ENCODE data around the gene GNG13. TPM values are rescaled to one million over a fixed set of nuclear protein-coding genes. Genes with fewer than 3 reads are reported as not detected.

The GNG13 gene
- total RNA-seq, 4 donors from 2014 or later, result not detected

DNA sequence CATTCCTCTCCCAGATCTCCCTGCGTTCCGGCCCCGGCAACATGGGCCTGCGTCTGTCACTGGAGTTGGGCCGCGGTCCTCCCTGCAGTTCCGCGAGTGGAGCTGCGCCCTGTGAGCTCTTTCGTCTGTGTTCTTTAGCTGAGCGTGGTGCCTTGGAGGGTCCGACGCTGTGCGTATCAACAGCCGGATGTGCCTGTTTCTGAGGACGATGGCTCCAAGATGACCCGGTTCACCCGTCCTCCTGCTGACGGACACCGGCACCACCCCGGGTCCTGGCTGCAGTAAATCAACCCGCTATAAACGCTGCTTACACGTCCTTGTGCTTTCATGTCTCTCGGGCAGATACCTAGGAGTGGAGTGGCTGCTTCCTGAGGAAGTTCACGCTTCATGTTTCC lies 44.8 kb upstream of the GNG13 start:
- H3K9me3 ChIP-seq, result no peaks in the 10 kb centered on the region
- 72 to 76% methylated on average over 23 to 26 of the region's 26 CpGs for WGBS, 2 donors
- H3K36me3 ChIP-seq, result no peaks in the 10 kb centered on the region
- no peak for TF ChIP-seq POLR2A (IDR thresholded peaks at IDR 0.05)
- TF ChIP-seq, protein P1, sequence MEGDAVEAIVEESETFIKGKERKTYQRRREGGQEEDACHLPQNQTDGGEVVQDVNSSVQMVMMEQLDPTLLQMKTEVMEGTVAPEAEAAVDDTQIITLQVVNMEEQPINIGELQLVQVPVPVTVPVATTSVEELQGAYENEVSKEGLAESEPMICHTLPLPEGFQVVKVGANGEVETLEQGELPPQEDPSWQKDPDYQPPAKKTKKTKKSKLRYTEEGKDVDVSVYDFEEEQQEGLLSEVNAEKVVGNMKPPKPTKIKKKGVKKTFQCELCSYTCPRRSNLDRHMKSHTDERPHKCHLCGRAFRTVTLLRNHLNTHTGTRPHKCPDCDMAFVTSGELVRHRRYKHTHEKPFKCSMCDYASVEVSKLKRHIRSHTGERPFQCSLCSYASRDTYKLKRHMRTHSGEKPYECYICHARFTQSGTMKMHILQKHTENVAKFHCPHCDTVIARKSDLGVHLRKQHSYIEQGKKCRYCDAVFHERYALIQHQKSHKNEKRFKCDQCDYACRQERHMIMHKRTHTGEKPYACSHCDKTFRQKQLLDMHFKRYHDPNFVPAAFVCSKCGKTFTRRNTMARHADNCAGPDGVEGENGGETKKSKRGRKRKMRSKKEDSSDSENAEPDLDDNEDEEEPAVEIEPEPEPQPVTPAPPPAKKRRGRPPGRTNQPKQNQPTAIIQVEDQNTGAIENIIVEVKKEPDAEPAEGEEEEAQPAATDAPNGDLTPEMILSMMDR (IDR thresholded peaks at IDR 0.05), result no peak
- no peak for TF ChIP-seq EP300 (IDR thresholded peaks at IDR 0.05)
- no peak overlapping the region for H3K4me3 ChIP-seq
- no peak overlapping the region for H3K27ac ChIP-seq
- H3K27me3 ChIP-seq, result peaks cover 0 to 12% of the 10 kb centered on the region in 2 donors
- no peak for DNase-seq (ENCODE audit: low spot score in 2 of 2)
- H3K4me1 ChIP-seq, result no peaks in the 10 kb centered on the region

DNA sequence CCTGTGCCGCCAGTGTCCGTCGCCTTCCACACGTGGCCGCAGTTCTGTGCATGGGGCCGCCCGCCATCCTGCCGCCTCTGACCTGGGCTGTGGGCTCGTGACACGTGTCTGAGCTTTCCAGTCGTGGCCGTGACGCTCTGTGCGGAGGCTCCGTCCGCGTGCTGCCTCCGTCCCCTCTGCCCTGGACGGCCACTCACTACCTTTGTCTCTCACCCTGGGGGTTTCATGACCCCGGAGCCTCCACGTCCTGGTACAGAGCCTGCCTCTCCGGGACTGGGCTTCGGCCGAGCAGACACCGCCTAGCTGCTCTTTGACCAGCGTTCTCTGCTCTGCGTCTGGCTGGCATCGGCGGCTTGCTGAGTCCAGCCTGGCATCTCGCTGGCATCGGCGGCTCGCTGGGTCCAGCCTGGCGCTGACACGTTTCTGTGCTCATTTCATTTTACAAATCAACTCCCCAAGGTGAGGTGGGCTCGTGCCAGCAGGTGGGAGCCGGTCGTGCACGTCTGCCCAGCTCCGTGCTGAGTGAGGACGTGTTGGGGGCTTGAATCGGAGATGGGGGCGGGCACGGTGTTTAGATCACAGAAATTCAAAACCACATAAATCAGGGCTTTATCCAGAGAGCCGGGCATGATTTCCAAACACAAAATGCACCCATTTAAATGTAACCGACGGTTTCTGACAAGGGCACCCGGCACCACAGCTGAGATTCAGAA lies 44.3 kb upstream of the GNG13 start:
- 91 to 92% methylated on average over 40 to 48 of the region's 48 CpGs for WGBS, 2 donors
- H3K4me1 ChIP-seq, result no peaks in the 10 kb centered on the region
- DNase-seq (ENCODE audit: low spot score in 2 of 2), result no peak
- H3K9me3 ChIP-seq, result no peaks in the 10 kb centered on the region
- peaks cover 0 to 17% of the 10 kb centered on the region in 2 donors for H3K27me3 ChIP-seq
- TF ChIP-seq, protein P1 (IDR thresholded peaks at IDR 0.05), result no peak
- TF ChIP-seq EP300 (IDR thresholded peaks at IDR 0.05) (no peak), POLR2A (IDR thresholded peaks at IDR 0.05) (no peak)
- no peak overlapping the region for H3K27ac ChIP-seq
- H3K4me3 ChIP-seq, result no peak overlapping the region
- H3K36me3 ChIP-seq, result no peaks in the 10 kb centered on the region

DNA sequence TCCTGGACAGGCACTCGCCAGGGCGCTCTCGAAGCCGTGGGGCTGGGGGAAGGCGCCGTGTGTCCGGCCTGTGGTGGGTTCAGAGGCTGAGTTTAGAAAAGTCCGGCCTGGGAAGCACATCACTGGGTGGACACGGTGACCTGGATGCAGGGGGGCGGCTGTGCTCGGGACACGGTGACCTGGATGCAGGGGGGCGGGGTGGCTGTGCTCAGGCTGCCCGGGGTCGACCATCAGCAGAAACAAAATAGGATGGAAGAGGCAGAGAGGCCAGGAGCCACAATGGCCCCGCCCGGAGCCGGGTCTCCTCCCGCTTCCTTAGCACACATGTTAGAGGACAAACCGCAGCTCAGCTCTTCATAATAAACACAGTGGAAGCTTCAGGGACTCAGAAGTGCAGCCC lies 43.2 kb upstream of the GNG13 start:
- 85 to 92% methylated on average over 20 of the region's 20 CpGs for WGBS, 2 donors
- no peaks in the 10 kb centered on the region for H3K36me3 ChIP-seq
- H3K4me3 ChIP-seq, result no peak overlapping the region
- no peak for DNase-seq (ENCODE audit: low spot score in 2 of 2)
- TF ChIP-seq POLR2A (IDR thresholded peaks at IDR 0.05) (no peak), EP300 (IDR thresholded peaks at IDR 0.05) (no peak)
- TF ChIP-seq, protein P1 (IDR thresholded peaks at IDR 0.05), result no peak
- H3K9me3 ChIP-seq, result no peaks in the 10 kb centered on the region
- peaks cover 0 to 21% of the 10 kb centered on the region in 2 donors for H3K27me3 ChIP-seq
- H3K4me1 ChIP-seq, result no peaks in the 10 kb centered on the region
- no peak overlapping the region for H3K27ac ChIP-seq

DNA sequence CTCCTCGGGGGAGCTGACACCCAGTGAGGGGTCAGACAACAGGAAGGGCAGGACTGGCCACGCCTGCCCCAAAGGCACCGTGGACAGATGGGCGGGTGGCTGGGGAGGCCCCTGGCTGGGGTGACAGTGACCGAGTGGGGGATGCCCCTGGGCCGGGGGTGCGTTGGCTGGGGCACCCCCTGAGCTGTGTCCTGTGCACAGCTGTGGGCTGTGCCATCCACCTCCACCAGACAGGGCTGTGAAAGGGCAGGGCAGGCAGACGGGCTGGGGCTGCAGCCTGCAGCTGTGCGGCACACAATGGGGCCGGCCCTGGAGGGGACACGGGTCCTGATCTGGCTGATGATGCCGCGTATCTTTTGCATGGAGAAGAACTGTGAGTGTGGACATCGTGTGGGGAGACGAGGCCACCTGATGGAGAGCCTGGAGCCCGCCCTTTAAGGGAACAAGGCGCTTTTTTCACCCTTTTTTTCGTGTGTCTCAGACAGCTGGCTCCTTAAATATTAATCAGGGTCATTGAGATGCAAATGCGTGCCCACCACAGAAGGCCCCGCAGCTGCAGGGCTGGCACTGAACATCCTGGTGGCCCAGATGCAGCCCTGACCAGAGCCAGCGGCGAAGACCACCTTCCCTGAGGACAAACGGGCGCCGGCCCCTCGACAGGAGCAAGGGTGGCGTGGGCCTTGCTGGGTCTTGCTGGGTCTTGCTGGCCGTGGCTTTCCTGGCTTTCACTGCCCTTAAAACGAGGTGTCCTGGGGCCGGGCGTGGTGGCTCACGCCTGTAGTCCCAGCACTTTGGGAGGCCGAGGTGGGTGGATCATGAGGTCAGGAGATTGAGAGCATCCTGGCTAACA lies 42.4 kb upstream of the GNG13 start:
- no peaks in the 10 kb centered on the region for H3K36me3 ChIP-seq
- 70 to 81% methylated on average over 21 to 33 of the region's 33 CpGs for WGBS, 2 donors
- H3K4me1 ChIP-seq, result no peaks in the 10 kb centered on the region
- H3K4me3 ChIP-seq, result no peak overlapping the region
- peaks cover 0 to 2% (median 0%) of the 10 kb centered on the region in 4 donors for H3K9me3 ChIP-seq
- H3K27me3 ChIP-seq, result peaks cover 0 to 21% of the 10 kb centered on the region in 2 donors
- DNase-seq (ENCODE audit: low spot score in 2 of 2), result no peak
- TF ChIP-seq, protein P1 (IDR thresholded peaks at IDR 0.05), result no peak
- no peak for TF ChIP-seq EP300 (IDR thresholded peaks at IDR 0.05)
- H3K27ac ChIP-seq, result no peak overlapping the region

DNA sequence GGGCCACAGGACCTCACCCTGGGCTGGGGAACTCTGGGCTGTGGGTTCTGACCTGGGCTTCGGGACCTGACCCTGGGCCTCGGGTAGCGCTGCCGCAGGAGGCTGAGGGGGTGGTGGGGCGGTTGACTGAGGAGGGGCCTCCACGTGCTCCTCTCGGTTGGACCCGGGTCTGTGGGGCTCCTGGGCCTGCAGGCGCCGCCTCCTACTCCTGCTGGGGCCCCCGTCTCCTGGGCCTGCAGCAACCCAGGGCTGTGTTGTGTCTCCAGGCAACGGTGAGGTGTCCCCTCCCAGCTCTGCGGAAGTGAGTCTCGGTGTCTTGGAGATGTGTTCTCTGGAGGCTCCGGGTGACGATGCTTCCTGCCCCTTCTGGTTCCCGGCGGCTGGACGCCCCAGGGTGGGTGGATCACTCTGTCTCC lies 41.5 kb upstream of the GNG13 start:
- 25 to 46% methylated on average over 12 of the region's 19 CpGs for WGBS, 2 donors
- no peak for DNase-seq (ENCODE audit: low spot score in 2 of 2)
- no peak overlapping the region for H3K27ac ChIP-seq
- peaks cover 0 to 21% of the 10 kb centered on the region in 2 donors for H3K27me3 ChIP-seq
- peaks cover 0 to 11% (median 1%) of the 10 kb centered on the region in 4 donors for H3K9me3 ChIP-seq
- H3K4me3 ChIP-seq, result no peak overlapping the region
- no peaks in the 10 kb centered on the region for H3K36me3 ChIP-seq
- TF ChIP-seq, protein P1 (IDR thresholded peaks at IDR 0.05), result no peak
- TF ChIP-seq EP300 (IDR thresholded peaks at IDR 0.05), result no peak
- no peak for TF ChIP-seq POLR2A (IDR thresholded peaks at IDR 0.05)
- H3K4me1 ChIP-seq, result no peaks in the 10 kb centered on the region

Measured in tibial nerve (tissue), 4 donors.